ENCODE measurements around the gene NKD1.

Gene NKD1

DNA sequence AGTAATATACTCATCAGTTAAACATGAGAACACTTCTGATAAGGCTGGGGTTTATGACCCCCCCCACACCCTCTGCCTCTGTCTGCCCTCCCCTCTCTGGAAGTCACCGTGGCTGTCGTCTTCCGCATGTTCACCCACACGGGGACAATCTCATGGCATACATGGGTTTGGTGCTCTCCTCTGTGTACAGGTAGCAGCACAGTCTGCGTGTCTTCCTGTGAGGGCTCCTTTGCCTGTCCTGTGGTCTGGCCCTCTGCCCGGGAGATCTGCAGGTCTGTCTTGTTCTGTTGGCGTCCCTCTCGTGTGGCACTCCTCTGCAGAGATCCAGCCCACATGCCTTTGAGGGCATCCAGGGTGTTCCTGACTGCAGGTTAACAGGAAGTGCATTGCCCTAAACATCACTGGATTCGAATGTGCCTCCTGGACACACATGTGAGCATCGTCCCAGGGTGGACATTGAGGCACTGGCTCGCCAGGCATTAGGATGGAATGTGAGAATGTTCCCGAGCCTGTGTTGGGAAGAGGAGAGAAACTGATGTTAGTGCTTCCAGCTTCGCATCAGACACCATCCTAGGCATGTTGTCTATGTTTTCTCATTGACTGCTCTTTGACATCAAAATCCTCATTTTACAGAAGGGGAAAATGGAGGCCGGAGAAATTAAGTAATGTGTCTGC, 54.5 kb downstream of the NKD1 start:
- no peak for DNase-seq

DNA sequence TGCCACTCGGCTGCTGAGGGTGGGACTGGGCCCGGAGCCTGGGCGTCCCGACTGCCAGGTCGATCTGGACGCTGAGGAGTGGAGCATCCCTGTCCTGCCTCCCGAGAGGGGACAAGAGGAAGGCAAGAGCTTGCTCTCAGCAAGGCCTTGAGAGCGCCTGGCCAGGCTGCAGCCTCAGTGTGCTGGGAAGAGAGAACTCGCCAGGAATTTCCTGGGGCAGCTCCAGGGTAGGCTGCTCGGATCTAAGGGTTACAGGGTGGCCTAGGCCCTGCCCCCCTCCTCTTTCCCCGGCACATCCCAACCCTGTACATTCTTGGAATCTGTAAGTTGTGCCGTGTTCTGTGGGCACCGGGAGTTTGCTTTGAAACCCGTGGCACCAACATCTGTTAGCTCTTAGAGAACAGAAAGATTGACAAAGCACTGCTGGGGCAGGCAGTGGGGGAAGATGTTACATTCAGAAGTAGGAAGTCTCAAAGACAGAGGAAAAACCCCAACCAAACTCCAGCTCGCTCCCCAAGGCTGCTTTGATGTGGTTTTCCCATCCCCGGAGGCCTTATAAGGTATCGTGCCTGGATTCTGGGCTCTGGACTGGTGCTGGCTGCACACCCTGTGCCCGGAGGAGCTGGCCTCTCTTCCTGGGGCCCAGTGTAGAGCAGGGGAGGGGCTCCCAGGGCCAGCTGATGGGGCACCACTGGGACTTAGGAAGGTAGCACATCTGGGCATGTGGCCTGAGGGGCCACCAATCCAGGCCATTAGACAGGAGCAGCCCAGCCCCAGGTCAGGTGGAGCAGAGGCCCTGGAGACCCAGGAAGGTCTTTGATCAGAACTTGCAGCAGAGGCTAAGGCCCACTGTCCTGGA, 55.2 kb downstream of the NKD1 start:
- DNase-seq, result no peak

DNA sequence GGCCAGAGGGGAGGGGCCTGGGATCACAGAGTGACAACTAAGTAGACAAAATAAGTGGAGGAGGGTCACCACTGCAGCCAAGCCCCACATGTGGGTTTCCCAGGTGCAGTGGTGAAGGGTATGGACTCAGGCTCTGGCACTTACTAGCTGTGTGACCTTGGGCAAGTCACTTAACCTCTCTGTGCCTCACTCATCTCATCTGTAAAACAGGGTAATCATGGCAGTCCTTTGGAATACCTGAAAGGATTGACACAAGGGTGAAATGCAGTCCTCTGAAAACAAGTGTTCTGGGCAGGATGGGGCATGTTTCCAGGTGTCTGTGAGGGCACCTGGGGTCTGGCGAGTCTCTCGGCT, 55.8 kb downstream of the NKD1 start:
- DNase-seq, result no peak

DNA sequence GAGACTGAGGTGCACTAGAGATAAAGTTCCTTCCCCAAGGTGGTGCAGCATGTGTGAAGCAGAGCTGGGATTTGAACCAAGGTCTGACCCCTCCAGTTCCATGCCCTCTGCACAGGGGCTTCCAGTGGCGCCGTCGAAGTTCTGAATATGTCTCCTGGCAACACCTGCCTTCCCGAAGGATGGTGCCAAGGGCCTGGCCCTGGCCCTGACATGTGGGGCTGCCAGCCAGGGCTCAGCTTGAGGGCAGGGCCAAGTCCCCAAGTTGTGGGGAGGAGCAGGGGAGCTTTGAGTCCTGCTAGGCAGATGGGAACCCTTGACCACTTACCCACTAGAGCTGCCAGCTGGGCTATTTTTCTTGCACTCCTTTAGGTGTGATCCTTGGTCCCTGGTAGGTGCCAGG, 56.4 kb downstream of the NKD1 start:
- no peak for DNase-seq

DNA sequence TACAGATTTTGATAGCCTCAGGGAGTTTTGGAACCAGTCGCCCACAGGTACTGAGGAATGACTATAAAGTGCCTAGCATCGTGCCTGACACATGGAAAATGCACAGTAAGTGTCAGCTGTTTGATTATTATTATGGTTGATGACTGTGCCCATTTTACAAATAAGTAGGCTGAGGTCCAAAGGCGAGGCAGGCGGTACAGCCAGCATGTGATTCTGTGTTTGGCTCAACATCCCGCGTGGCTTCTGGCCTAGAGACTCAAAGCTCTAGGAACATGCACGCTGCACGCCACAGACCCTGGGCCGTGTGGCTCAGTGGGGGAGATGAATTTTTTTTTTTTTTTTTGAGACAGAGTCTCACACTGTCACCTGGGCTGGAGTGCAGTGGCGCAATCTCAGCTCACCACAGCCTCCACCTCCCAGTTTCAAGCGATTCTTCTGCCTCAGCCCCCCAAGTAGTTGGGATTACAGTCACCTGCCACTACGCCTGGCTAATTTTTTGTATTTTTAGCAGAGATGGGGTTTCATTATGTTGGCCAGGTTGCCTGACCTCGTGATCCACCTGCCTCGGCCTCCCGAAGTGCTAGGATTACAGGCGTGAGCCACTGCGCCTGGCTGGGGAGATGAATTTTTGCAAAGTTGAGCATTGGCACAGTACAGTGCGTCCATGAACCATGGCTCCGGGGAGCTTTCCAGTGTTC, 57.7 kb downstream of the NKD1 start:
- no peak for DNase-seq

DNA sequence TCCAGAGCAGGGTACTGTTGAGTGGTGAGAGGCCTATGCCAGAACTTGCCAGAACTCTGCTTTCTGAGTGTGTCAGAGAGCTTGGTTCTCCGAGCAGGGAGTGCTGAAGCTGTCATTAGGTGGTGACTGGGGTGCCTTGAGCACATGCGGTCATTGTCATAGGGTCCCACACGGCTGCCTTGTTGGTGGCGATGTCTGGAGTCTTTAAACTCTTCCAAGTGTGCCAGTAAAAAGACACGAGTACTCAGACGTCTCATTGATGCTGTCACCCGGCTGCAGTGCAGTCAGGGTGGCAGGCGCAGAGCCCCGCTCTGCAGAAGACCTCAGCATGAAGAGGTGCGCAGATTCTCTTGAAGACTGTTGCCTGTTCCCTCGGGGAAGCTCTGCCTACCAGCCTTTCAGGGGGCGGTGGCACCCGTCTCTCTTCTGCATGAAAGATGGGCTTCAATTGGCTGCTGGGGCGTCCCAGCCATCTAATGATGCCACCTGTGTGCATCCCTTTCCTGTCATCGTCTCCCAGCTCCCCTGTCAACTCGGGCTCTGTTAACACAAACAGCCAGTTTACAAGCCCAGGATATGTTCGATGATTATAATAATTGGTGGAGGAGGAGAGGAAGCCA, 58.3 kb downstream of the NKD1 start:
- DNase-seq, result no peak

DNA sequence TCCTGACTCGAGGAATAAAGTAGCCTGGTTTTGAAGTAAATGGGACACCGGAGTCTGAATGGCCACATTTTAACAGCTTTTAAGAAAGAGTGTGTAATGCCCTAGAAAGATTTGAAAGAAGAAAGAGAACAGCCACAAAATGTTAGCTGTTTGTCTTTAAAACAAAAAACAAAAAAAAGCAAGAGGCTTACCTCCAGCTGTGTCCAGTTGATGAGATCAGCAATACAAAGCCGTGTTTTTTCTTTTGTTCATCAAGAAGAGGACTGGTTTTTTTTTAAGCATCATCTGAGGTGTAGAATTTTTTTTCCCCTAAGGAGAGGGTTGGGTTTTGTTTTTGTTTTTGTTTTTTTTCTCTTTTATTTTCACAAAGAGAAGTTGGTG, 58.8 kb downstream of the NKD1 start:
- DNase-seq, result no peak

DNA sequence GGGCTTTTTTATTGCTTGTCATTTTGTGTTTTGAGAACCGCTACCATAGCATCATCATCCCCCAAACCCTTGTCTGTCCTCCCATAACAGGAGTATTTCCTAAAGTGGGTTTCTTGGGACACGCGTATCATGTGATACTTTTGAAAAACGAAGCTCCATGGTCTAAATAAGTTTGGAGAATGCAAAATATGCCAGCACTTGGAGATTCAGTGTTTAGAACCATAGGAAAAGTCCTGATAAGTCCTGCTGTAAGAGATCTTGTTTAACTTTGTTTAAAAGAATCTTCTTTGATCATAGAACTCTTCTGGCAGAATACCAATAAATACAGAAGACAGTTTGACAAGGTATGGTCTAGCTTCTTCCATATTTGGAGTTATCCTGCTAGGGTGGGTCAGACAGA, 59.3 kb downstream of the NKD1 start:
- DNase-seq, result no peak

DNA sequence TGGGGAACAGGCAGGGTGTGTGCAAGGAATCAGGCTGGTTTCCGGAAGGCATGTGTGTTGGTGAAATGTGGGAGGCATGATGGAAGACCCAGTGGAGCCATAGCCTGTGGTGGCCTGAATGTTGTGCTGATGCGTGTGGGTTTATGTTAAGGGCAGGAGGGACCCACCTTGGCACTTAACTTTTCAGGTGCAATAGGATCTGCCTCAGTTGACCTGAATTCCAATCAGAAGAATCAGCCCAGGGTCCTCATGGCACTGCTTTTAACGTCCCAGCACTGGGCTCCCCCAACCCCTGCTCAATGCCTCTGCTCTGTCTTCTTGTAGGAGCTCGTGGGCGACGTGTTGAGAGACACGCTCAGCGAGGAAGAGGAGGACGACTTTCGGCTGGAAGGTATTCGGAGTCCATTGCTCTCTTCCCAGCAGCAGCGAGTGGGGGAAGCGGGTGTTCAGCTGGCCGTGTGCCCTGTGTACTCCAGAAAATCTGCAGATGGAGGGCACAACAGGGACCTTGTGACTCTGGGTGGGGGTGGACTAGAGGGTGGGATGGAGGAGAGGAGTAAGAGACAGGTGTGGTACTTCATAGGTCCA, 59.9 kb downstream of the NKD1 start:
- DNase-seq, result no peak

DNA sequence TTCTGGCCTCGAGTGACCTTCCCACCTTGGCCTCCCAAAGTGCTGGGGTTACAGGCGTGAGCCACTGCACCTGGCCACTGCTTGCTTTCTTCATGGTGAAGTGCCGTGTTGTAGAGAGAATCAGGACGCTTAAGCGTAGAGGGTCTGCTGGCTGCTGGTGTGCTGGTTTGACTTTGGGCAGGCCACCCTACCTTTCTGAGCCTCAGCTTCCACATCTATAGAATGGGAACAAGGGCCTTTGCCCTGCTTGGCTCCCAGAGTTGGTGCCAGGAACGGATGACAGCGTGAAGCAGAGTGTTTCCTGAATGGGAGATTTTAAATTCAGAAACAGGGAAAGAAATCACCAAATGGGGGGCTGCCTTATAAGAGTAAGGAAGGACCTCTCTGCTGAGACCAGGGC, 60.9 kb downstream of the NKD1 start:
- no peak for DNase-seq

DNA sequence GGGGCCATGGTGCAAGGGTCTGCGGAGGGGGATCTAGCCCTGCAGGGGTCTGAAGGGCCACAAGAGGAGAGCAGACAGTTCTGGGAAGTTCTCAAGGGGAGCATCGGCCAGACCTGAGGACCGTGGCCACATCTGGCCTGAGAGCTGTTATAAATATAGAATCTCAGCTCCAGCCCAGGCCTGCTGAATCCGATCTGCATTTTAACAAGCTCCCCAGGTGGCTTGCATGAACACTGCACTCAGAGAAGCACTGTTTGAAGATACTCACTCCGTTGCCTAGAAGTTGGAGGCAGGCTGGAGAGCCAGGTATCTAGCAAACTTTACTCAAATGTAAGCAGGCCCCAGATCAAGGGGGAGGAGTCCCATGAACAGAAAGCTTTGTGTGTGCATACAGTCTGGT, 61.3 kb downstream of the NKD1 start:
- DNase-seq, result no peak

DNA sequence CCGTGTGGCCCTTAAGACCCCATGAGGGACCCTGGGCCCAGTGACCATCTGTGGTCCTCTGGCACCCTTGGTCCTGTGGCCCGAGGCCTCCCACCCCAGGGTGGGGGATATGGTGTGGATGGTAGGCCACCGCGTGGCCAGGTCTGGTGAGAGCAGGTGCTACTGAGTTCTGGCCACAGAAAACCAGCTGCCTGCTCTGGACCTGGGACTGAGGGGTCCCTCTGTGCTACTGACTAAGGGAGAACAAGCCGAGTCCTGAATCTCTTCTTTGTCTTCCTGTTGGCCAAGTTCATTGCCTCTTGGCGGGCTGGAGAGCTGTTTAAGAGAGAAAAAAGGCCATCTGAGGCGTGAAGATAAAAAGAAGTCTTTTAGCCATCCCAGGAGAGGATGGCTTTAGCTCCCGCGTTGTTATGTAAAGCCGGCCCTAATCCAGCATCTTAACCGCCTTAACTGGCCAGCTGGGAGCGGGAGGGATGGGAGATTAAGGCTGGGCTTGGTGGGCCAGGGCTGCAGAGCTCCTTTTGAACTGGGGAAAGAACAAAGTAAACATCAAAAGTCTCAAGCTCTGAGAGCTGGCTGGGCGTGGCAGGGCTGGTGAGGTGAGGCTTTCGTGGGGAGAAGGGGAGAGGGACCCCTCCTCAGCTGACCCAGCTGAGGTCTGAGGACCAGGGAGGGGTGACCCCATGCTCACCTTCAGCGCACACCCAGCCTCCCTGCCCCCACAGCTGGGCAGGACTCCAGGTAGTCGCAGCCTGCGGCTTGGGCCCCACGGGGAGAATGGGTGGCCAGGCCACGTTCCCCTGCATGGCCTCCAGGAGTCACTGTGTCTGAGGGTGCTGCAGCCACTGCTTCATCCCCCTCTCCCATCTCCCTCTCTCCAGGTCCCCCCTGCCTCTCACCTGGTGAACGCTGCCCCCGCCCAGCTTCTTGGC, 62.4 kb downstream of the NKD1 start:
- DNase-seq, result no peak

DNA sequence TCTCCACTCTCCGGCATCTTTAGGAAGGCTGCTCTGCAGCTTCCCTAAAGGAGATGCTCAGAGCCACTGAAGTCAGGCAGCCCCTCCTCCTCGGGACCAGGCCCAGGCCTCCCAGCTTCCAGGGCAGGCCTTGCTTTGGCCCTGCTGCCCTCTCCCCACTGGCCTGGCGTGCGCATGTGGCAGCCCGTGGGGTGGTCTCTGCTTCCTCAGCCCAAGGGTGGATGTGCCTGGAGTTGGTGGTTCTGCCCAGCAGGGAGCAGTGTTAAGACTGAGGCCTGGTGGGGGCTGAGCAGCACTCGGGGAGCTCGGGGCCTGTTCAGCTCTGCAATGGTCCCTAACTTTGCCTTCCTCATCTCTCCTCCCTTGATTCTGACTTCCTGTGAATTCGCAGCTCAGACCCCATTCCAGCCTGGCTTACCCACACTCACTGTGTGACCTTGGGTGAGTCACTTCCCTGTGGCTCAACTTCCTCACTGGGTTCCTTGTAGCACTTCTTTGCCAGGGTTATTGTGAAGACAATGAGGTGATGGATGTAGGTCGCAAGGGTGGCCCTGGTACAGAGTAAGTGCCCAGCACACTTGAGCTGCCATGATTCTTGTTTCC, 63.2 kb downstream of the NKD1 start:
- no peak for DNase-seq

DNA sequence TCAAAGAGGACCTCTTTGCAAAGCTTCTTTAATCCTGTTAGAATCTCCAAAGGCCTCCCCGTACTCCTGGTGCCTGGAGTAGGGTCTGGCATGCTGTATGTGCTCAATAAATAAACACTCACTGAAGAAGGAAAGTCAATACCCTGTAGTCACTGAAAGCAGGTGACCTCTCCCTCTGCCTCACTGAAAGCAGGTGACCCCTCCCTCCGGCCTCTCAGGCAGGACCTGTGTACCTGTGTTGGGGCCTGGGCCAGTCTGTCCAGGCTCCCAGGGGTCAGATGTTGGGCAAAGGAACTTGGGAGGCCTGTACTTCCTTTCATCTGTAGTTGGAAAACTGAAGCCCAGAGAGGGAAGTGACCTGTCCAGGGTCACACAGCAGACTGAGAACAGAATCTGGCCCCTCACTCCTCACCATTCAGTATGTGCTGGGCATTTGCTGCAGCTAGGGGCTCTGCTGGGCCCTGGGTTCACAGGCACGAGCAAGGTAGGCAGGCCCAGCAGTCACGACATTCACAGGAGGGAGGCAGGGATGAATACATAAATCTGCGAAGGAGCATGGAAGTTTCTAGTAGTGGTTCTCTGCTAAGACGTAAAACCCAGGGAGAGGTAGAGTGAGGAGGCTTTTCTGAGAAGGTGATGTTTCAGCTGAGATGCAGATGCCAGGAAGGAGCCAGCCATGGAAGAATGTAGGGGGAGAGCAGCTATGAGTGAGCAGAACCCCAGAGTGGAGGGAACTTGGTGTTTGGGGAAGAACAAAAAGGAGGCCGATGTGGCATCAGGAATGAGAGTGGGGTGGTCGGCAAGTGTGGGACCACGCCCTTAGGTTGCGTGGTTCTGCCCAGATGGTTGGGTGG, 64.0 kb downstream of the NKD1 start:
- no peak for DNase-seq

DNA sequence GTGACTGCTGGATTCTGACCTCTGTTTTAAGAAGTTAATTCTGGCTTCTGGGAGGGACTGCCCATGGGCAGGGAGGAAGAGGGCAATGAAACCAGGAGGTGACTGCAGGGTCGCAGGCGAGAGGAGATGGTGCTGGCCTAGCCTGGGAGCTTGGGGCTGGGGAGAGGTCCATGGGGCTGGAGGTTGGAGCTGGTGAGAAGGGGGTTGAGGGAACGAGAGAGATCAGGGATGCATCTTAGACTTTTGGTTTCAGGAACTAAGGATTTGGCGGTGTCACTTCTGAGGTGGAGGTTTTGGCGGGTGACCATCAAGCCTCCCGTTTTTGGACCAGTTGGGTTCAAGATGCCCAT, 64.6 kb downstream of the NKD1 start:
- DNase-seq, result no peak

DNA sequence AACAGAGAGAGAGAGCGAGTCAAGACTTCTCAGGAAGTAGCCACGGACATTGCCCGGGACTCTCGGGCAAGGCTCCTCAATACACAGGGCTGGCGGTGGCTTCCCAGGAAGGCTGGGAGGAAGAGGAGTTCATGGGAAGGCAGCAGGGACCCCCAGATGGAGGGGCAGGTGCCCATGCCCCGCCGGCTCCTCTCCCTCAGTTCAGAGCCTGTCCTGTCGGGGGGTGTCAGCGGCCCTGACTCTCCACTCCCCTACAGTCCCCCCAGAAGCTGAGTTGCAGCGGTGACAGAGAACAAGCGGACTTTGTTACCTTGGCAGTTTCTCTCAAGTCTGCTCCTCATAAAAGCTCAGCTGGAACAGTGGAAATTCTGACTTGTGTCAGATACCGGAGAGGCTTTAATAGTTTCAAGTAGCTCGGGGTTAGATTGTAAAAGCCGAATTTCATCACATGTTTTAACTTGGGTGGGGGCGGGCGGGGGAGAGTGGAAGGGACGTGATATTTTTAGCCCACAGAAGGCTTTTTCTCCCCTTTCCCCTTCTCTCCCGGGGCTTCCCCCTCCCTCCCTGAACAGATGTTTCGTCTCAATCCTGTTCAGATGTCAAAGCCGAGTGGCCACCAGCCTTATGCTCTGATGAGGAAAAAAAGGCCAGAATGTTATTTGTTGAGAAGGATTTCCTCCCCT, 65.2 kb downstream of the NKD1 start:
- DNase-seq, result no peak

DNA sequence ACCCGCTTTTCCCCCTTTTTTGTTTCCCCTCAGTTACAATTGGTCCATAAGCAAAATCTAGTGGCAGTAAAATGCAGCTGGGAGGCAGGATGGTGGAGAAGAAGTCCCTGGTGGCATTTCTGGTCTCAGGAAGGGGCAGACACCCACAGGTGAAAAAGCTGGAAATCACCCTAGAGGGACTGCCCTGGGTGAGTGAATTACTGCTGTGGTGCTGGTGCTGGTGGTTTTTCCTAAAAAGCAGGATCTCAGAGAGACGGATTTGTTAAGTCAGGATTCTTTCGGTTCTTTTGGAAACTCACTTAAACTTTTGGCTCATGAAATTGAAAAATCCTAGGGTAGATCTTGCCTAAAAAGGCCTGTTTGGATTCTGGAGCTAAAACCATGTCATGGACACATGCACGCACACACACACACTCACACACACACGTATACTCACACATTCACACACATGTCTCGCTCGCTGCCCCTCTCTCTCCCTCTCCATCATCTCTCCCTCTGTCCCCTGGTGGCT, 65.8 kb downstream of the NKD1 start:
- no peak for DNase-seq

DNA sequence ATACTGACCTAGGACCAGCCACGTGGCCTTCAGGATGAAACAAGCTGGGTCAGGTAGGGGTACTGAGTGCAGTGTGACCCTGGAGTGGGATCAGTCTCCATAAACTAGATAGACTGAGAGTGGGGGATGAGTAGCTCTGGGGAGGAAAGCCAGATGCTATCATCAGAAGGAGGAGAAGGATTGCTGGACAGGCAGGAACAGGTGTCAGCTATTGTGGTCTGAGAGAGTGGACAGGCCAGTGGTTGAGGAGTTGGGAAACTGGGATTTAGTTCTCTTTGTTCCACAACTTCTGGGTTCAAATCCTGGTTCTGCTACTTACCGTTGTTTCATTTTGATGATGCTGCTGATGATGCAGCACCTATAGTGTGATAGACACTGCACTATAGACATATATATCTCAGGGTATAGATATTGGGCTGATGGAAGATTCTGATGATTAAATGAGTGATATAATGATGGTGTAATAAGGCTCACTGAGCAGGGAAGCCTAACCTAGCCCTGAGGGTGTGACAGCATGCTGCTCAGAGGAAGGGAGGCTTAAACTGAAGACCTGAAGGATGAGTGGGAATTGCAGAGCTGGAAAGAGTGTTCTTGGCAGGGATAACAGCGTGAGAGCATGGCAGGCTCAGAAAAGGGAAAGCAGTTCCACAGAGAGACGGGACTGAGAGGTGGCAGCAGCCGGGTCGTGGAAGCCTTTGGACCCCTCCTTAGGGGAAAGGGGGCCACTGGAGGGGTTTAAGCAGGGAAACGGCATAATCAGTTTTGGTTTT, 66.9 kb downstream of the NKD1 start:
- DNase-seq, result no peak

DNA sequence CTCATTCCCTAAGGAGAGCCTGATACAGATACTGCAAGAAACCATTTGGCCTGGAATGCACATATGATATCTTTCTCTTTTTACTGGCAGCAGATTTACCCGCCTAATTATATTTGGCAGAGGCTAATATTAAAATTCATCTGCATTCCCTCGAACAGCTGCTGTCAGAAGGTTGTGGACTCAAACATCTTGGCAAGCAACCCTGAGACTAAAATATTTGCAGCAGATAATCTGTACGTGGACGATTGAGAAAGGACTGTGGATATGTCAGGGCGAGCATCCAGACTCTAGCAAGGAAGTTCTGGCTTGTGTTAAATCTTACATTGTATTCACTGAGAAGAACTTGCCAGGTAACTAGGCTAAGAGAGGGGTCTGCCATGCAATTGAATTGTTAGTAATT, 67.7 kb downstream of the NKD1 start:
- DNase-seq, result no peak

Data from cortex of kidney (tissue), 1 donor.